OCI-LY7 (cell line): ENCODE data around the gene TMEM43. TPM values are rescaled to one million over a fixed set of nuclear protein-coding genes. Genes with fewer than 3 reads are reported as not detected.

Experiments
- BruUV-seq: library from RNA; stranded (reverse); fragments of 400-500 nt; replicated peaks from 2 replicates; lab custom pipeline; 2021; lab: Mats Ljungman, UMichigan
- CTCF ChIA-PET: fragments of 300-600 bp; sonication (Branson Sonifier 250); formaldehyde crosslinking; loops from one replicate; lab custom pipeline; 2022; ENCODE audit warnings: antibody characterized with exemption; ENCODE audit not compliant: unreplicated experiment; lab: Charles Lee
- POLR2A ChIA-PET: fragments of 300-600 bp; sonication (Branson Sonifier 250); formaldehyde crosslinking; loops from one replicate; lab custom pipeline; 2022; ENCODE audit warnings: antibody characterized with exemption; lab: Charles Lee
- DNase-seq: peaks from one replicate; pipeline ENCODE4 v3.0.0-alpha.2; 2015; ENCODE audit warnings: low spot score
- H2AFZ ChIP-seq: fragments of 200-600 bp; sonication (generic), shearing (Covaris generic); 2 replicates; pipeline ENCODE4 v1.6.1; 2014; ENCODE audit warnings: mild to moderate bottlenecking, antibody characterized with exemption, low read length, moderate library complexity
- H3K27ac ChIP-seq: fragments of 200-600 bp; sonication (generic); 2 replicates; pipeline ENCODE4 v1.5.1; 2014; ENCODE audit warnings: mixed run types, low read depth, mild to moderate bottlenecking, moderate library complexity, low read length, inconsistent platforms; ENCODE audit not compliant: poor library complexity, severe bottlenecking
- H3K36me3 ChIP-seq: fragments of 200-600 bp; sonication (generic); 2 replicates; pipeline ENCODE4 v1.6.1; 2014; ENCODE audit warnings: mild to moderate bottlenecking, antibody characterized with exemption, low read length, moderate library complexity, mixed read lengths; ENCODE audit not compliant: insufficient read depth
- H3K4me1 ChIP-seq: fragments of 200-600 bp; sonication (generic); 2 replicates; pipeline ENCODE4 v1.5.1; 2014; ENCODE audit warnings: mild to moderate bottlenecking, low read length; ENCODE audit not compliant: insufficient read depth, poor library complexity, severe bottlenecking
- H3K4me2 ChIP-seq: fragments of 200-600 bp; sonication (generic); 2 replicates; pipeline ENCODE4 v1.6.1; 2014; ENCODE audit warnings: mild to moderate bottlenecking, low read length
- H3K4me3 ChIP-seq: fragments of 200-600 bp; sonication (generic); 2 replicates; pipeline ENCODE4 v1.5.1; 2014; ENCODE audit warnings: mild to moderate bottlenecking, low read depth, low read length; ENCODE audit not compliant: poor library complexity, severe bottlenecking
- H3K79me2 ChIP-seq: fragments of 200-600 bp; sonication (generic); 2 replicates; pipeline ENCODE4 v1.6.1; 2016; ENCODE audit warnings: low read depth, mild to moderate bottlenecking, low read length, moderate library complexity, mixed read lengths; ENCODE audit not compliant: insufficient read depth
- H3K9me2 ChIP-seq: fragments of 200-600 bp; sonication (generic); 2 replicates; pipeline ENCODE4 v1.6.1; 2016; ENCODE audit warnings: mild to moderate bottlenecking, low read length, mixed read lengths; ENCODE audit not compliant: insufficient read depth
- H3K9me3 ChIP-seq: fragments of 200-600 bp; sonication (generic); 2 replicates; pipeline ENCODE4 v1.6.1; 2014; ENCODE audit warnings: mild to moderate bottlenecking, mixed run types, low read length, mixed read lengths
- H4K20me1 ChIP-seq: fragments of 200-600 bp; sonication (generic); 2 replicates; pipeline ENCODE4 v1.6.1; 2014; ENCODE audit warnings: mild to moderate bottlenecking, antibody characterized with exemption, low read length, moderate library complexity, mixed read lengths; ENCODE audit not compliant: insufficient read depth
- CTCF ChIP-seq: fragments of 200-600 bp; sonication (generic); conservative IDR thresholded peaks from 2 replicates; pipeline ENCODE4 v1.5.1; 2014; ENCODE audit warnings: mild to moderate bottlenecking, antibody characterized with exemption, low read length, moderate library complexity, mixed read lengths
- EZH2phosphoT487 ChIP-seq: fragments of 200-600 bp; sonication (generic); IDR thresholded peaks from 2 replicates; pipeline ENCODE4 v1.6.1; 2018; ENCODE audit warnings: low read depth, borderline replicate concordance, mild to moderate bottlenecking, mixed run types, antibody characterized with exemption, low read length, moderate library complexity, mixed read lengths
- intact Hi-C: fragments of 100-400 bp; cut with micrococcal nuclease; formaldehyde crosslinking; loops from one replicate; pipeline ENCODE4 v1.10.0; 2022; ENCODE audit not compliant: unreplicated experiment
- total RNA-seq, 2 experiments: library from RNA; depleted of rRNA in 1 of 2; stranded (reverse); fragments of >200 nt in 1 of 2; shearing (Covaris generic) in 1 of 2; gene quantifications; 2 replicates each; pipeline ENCODE4 v1.2.3, GENCODE V29; 2014 to 2022

Gene TMEM43
- total RNA-seq, 2 experiments from 2014 or later = 19.7 to 22.2 TPM

- H3K27ac ChIP-seq = no peak overlapping the region
These were observed 21.7 kb downstream of the TMEM43 start for GRCh38 chr3:14146381-14147065.

GRCh38 chr3:14147066-14147435 is 22.2 kb downstream of the TMEM43 start:
- H3K4me1 ChIP-seq = no peaks in the 10 kb centered on the region
- ChIA-PET POLR2A (no interaction called here), CTCF (no interaction called here)
- no TSS peak for BruUV-seq
- DNase-seq = no peak
- no peaks in the 10 kb centered on the region for H3K79me2 ChIP-seq
- no peak overlapping the region for H3K4me2 ChIP-seq
- intact Hi-C loops = no loop called here
- no peak overlapping the region for H2AFZ ChIP-seq
- no peak overlapping the region for H3K27ac ChIP-seq
- 0 out of 2 replicates have a peak, but pooled peaks cover 3% of the 10 kb centered on the region for H4K20me1 ChIP-seq
- no peak overlapping the region for H3K4me3 ChIP-seq
- no peak for TF ChIP-seq CTCF
- no peak for TF ChIP-seq EZH2phosphoT487
- H3K9me2 ChIP-seq = no peaks in the 10 kb centered on the region
- peaks cover 31% of the 10 kb centered on the region for H3K36me3 ChIP-seq
- H3K9me3 ChIP-seq = no peaks in the 10 kb centered on the region

More at GRCh38 chr3:14146381-14147065, 21.7 kb downstream of the TMEM43 start:
- intact Hi-C loops = no loop called here
- no peak overlapping the region for H3K4me3 ChIP-seq
- H4K20me1 ChIP-seq = 0 out of 2 replicates have a peak, but pooled peaks cover 3% of the 10 kb centered on the region
- TF ChIP-seq EZH2phosphoT487 (no peak), CTCF (no peak)
- no peak overlapping the region for H2AFZ ChIP-seq
- no peaks in the 10 kb centered on the region for H3K9me3 ChIP-seq
- no TSS peak for BruUV-seq
- no peak overlapping the region for H3K4me2 ChIP-seq
- CTCF ChIA-PET = no interaction called here
- no peaks in the 10 kb centered on the region for H3K4me1 ChIP-seq
- H3K9me2 ChIP-seq = no peaks in the 10 kb centered on the region
- H3K79me2 ChIP-seq = no peaks in the 10 kb centered on the region
- no peak for DNase-seq
- POLR2A ChIA-PET = no interaction called here
- H3K36me3 ChIP-seq = peaks cover 33% of the 10 kb centered on the region

- H3K36me3 ChIP-seq = peaks cover 34% of the 10 kb centered on the region
- no peaks in the 10 kb centered on the region for H3K9me3 ChIP-seq
- BruUV-seq = no TSS peak
- no peak for DNase-seq
- H3K27ac ChIP-seq = no peak overlapping the region
- ChIA-PET POLR2A (no interaction called here), CTCF (no interaction called here)
- no peaks in the 10 kb centered on the region for H3K9me2 ChIP-seq
- H4K20me1 ChIP-seq = 0 out of 2 replicates have a peak, but pooled peaks cover 3% of the 10 kb centered on the region
- no peak overlapping the region for H3K4me2 ChIP-seq
- H3K4me3 ChIP-seq = no peak overlapping the region
- intact Hi-C loops = no loop called here
- no peaks in the 10 kb centered on the region for H3K79me2 ChIP-seq
- H2AFZ ChIP-seq = no peak overlapping the region
- H3K4me1 ChIP-seq = no peaks in the 10 kb centered on the region
- no peak for TF ChIP-seq EZH2phosphoT487
- no peak for TF ChIP-seq CTCF
These were observed 22.8 kb downstream of the TMEM43 start for GRCh38 chr3:14147617-14148016.
